Mucosa of gallbladder (tissue), 1 donor: Measurements from ENCODE around the gene MACF1. TPM values are rescaled to one million over a fixed set of nuclear protein-coding genes. Genes with fewer than 3 reads are reported as not detected.
A peak's percentile ranks its signal among the peaks of the same experiment; 100 is the strongest.
"Not testable (repeated sequence)": the region's sequence is repeated elsewhere in the genome, so short reads cannot be mapped to it uniquely, and the experiment has no call there.

ENCODE experiments used
- DNase-seq: peaks from one replicate; pipeline ENCODE4 v3.0.0-alpha.2; 2020; ENCODE audit warnings: low spot score
- total RNA-seq: library from RNA; stranded (reverse); gene quantifications from one replicate; pipeline ENCODE4 v1.2.1, GENCODE V29; 2021
- donor health status: DM: no; HTN: no; CAD: no.

The MACF1 gene
- 404 TPM for total RNA-seq

GRCh38 chr1:39204441-39205081, at the start of gene MACF1:
TSS of gene MACF1 (plus strand) at chr1:39204695. CDS start at chr1:39205023, 328 bp downstream.
- DNase-seq: peak; percentile 74

- no peak for DNase-seq
Measured at GRCh38 chr1:39157304-39157703, 47.2 kb upstream of the MACF1 start.

- peak; percentile 92 for DNase-seq
Measured at GRCh38 chr1:39158327-39159086, 46.0 kb upstream of the MACF1 start.

- DNase-seq: no peak
Measured at GRCh38 chr1:39159224-39160036, 45.1 kb upstream of the MACF1 start.

- DNase-seq: no peak
Measured at GRCh38 chr1:39160703-39161102, 43.8 kb upstream of the MACF1 start.

GRCh38 chr1:39161811-39162210, 42.7 kb upstream of the MACF1 start:
- not testable (repeated sequence) for DNase-seq

GRCh38 chr1:39163469-39163868, 41.0 kb upstream of the MACF1 start:
- DNase-seq: no peak

- DNase-seq: no peak
Measured at GRCh38 chr1:39164256-39164655, 40.2 kb upstream of the MACF1 start.

GRCh38 chr1:39165049-39165448, 39.4 kb upstream of the MACF1 start:
- no peak for DNase-seq

GRCh38 chr1:39165488-39165887, 39.0 kb upstream of the MACF1 start:
- DNase-seq: no peak

- no peak for DNase-seq
Measured at GRCh38 chr1:39167632-39168209, 36.8 kb upstream of the MACF1 start.

GRCh38 chr1:39168301-39169080, 36.0 kb upstream of the MACF1 start:
- DNase-seq: no peak

GRCh38 chr1:39170731-39171667, 33.5 kb upstream of the MACF1 start:
- no peak for DNase-seq

GRCh38 chr1:39173119-39173994, 31.1 kb upstream of the MACF1 start:
- DNase-seq: no peak

GRCh38 chr1:39173995-39174380, 30.5 kb upstream of the MACF1 start:
- no peak for DNase-seq

- no peak for DNase-seq
Measured at GRCh38 chr1:39174390-39175081, 30.0 kb upstream of the MACF1 start.

- no peak for DNase-seq
Measured at GRCh38 chr1:39177706-39178105, 26.8 kb upstream of the MACF1 start.
